HepG2 (cell line): ENCODE data around the gene TLE2. TPM values are rescaled to one million over a fixed set of nuclear protein-coding genes. Genes with fewer than 3 reads are reported as not detected.

Source experiments
- CHD2 ChIP-seq: IDR thresholded peaks from 2 replicates; pipeline ENCODE4 v1.6.1; 2011; ENCODE audit warnings: low read depth, low read length, improper control_type of control experiment
- CTCF ChIP-seq: sonication (generic); formaldehyde crosslinking; IDR thresholded peaks from 2 replicates; pipeline ENCODE4 v1.5.0; 2020; ENCODE audit warnings: mild to moderate bottlenecking, missing genetic modification reagents, moderate library complexity
- KLF13 ChIP-seq: sonication (generic); formaldehyde crosslinking; IDR thresholded peaks from 2 replicates; pipeline ENCODE4 v1.4.0; 2020; ENCODE audit warnings: mild to moderate bottlenecking, missing genetic modification reagents
- PHF5A ChIP-seq: IDR thresholded peaks from one replicate; pipeline ENCODE4 v1.6.1; 2018; ENCODE audit warnings: low read depth, missing genetic modification reagents; ENCODE audit not compliant: unreplicated experiment
- SCMH1 ChIP-seq: sonication (generic); formaldehyde crosslinking; IDR thresholded peaks from 2 replicates; pipeline ENCODE4 v1.9.0; 2021; ENCODE audit warnings: missing genetic modification reagents, mild to moderate bottlenecking, borderline replicate concordance
- polyA plus RNA-seq, 8 experiments: library from polyadenylated mRNA; depleted of rRNA in 3 of 8; stranded (reverse) in 7 of 8; unstranded in 1 of 8; fragments of >200 nt; fragmentation: Illumina TruSeq in 4 of 8; extraction: Trizol in 4 of 8; gene quantifications; 2 replicates each; pipeline versions ENCODE4 v1.2.1 to v1.2.3, GENCODE V29; 2011 to 2016; ENCODE audit warnings: low read depth in 4 of 8, missing spikeins in 1 of 8, mixed read lengths in 1 of 8; ENCODE audit not compliant: insufficient read depth in 1 of 8
- total RNA-seq, 5 experiments: library from RNA; depleted of rRNA; stranded (reverse); fragments of >200 nt; fragmentation: Illumina TruSeq; extraction: Trizol; gene quantifications; 2 replicates each; pipeline ENCODE4 v1.2.3, GENCODE V29; 2016; ENCODE audit warnings: low read depth in 1 of 5
- TF ChIP-seq, protein P1 (sequence below): sonication (generic); formaldehyde crosslinking; IDR thresholded peaks from 2 replicates; pipeline ENCODE4 v1.4.0; 2020; ENCODE audit warnings: missing genetic modification reagents
- TF ChIP-seq, protein P2 (sequence below): sonication (generic); formaldehyde crosslinking; IDR thresholded peaks from one replicate; pipeline ENCODE4 v1.5.1; 2020; ENCODE audit warnings: mild to moderate bottlenecking, missing genetic modification reagents; ENCODE audit errors: not compliant biosample characterization

TLE2 gene
- total and polyA plus RNA-seq, 2 of the 13 experiments (the other 11 are each of a cell fraction or from before 2014, with no cell fraction given), result 0.07 to 0.81 TPM

GRCh38 chr19:2950286-2951124 lies 78.6 kb downstream of the TLE2 start (continued):
- TF ChIP-seq KLF13 (CRISPR knock-in tag), result peak; percentile 20; the same call in 1 of the 2 replicates
- no peak for TF ChIP-seq SCMH1
- peak; percentile 61; the same call in 1 of the 2 replicates for TF ChIP-seq CHD2
- peak; percentile 42; the same call in 1 of the 2 replicates for TF ChIP-seq CTCF
- TF ChIP-seq PHF5A, result no peak
- TF ChIP-seq, protein P1, sequence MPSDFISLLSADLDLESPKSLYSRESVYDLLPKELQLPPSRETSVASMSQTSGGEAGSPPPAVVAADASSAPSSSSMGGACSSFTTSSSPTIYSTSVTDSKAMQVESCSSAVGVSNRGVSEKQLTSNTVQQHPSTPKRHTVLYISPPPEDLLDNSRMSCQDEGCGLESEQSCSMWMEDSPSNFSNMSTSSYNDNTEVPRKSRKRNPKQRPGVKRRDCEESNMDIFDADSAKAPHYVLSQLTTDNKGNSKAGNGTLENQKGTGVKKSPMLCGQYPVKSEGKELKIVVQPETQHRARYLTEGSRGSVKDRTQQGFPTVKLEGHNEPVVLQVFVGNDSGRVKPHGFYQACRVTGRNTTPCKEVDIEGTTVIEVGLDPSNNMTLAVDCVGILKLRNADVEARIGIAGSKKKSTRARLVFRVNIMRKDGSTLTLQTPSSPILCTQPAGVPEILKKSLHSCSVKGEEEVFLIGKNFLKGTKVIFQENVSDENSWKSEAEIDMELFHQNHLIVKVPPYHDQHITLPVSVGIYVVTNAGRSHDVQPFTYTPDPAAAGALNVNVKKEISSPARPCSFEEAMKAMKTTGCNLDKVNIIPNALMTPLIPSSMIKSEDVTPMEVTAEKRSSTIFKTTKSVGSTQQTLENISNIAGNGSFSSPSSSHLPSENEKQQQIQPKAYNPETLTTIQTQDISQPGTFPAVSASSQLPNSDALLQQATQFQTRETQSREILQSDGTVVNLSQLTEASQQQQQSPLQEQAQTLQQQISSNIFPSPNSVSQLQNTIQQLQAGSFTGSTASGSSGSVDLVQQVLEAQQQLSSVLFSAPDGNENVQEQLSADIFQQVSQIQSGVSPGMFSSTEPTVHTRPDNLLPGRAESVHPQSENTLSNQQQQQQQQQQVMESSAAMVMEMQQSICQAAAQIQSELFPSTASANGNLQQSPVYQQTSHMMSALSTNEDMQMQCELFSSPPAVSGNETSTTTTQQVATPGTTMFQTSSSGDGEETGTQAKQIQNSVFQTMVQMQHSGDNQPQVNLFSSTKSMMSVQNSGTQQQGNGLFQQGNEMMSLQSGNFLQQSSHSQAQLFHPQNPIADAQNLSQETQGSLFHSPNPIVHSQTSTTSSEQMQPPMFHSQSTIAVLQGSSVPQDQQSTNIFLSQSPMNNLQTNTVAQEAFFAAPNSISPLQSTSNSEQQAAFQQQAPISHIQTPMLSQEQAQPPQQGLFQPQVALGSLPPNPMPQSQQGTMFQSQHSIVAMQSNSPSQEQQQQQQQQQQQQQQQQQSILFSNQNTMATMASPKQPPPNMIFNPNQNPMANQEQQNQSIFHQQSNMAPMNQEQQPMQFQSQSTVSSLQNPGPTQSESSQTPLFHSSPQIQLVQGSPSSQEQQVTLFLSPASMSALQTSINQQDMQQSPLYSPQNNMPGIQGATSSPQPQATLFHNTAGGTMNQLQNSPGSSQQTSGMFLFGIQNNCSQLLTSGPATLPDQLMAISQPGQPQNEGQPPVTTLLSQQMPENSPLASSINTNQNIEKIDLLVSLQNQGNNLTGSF, result no peak
- TF ChIP-seq, protein P2, sequence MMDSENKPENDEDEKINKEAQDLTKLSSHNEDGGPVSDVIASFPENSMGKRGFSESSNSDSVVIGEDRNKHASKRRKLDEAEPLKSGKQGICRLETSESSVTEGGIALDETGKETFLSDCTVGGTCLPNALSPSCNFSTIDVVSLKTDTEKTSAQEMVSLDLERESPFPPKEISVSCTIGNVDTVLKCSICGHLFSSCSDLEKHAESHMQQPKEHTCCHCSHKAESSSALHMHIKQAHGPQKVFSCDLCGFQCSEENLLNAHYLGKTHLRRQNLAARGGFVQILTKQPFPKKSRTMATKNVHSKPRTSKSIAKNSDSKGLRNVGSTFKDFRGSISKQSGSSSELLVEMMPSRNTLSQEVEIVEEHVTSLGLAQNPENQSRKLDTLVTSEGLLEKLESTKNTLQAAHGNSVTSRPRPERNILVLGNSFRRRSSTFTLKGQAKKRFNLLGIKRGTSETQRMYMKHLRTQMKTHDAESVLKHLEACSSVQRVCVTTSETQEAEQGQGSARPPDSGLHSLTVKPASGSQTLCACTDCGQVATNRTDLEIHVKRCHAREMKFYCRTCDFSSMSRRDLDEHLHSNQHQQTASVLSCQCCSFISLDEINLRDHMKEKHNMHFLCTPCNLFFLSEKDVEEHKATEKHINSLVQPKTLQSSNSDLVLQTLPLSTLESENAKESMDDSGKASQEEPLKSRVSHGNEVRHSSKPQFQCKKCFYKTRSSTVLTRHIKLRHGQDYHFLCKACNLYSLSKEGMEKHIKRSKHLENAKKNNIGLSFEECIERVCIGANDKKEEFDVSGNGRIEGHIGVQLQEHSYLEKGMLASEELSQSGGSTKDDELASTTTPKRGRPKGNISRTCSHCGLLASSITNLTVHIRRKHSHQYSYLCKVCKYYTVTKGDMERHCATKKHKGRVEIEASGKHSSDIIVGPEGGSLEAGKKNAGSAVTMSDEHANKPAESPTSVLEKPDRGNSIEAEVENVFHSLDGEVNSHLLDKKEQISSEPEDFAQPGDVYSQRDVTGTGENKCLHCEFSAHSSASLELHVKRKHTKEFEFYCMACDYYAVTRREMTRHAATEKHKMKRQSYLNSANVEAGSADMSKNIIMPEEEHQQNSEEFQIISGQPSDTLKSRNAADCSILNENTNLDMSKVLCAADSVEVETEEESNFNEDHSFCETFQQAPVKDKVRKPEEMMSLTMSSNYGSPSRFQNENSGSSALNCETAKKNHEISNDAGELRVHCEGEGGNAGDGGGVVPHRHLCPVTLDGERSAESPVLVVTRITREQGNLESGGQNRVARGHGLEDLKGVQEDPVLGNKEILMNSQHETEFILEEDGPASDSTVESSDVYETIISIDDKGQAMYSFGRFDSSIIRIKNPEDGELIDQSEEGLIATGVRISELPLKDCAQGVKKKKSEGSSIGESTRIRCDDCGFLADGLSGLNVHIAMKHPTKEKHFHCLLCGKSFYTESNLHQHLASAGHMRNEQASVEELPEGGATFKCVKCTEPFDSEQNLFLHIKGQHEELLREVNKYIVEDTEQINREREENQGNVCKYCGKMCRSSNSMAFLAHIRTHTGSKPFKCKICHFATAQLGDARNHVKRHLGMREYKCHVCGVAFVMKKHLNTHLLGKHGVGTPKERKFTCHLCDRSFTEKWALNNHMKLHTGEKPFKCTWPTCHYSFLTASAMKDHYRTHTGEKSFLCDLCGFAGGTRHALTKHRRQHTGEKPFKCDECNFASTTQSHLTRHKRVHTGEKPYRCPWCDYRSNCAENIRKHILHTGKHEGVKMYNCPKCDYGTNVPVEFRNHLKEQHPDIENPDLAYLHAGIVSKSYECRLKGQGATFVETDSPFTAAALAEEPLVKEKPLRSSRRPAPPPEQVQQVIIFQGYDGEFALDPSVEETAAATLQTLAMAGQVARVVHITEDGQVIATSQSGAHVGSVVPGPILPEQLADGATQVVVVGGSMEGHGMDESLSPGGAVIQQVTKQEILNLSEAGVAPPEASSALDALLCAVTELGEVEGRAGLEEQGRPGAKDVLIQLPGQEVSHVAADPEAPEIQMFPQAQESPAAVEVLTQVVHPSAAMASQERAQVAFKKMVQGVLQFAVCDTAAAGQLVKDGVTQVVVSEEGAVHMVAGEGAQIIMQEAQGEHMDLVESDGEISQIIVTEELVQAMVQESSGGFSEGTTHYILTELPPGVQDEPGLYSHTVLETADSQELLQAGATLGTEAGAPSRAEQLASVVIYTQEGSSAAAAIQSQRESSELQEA (CRISPR knock-in tag), result no peak
